Subcutaneous adipose tissue (tissue), 4 donors: ENCODE results near the gene UPF1. TPM values are rescaled to one million over a fixed set of nuclear protein-coding genes. Genes with fewer than 3 reads are reported as not detected.

Experiments used
- CTCF ChIP-seq: fragments of 450-650 bp; IDR thresholded peaks from one replicate; pipeline ENCODE4 v1.5.1; 2016; ENCODE audit warnings: low read depth, mild to moderate bottlenecking, control low read depth, antibody characterized with exemption, moderate library complexity
- total RNA-seq, 4 donors: library from RNA; depleted of rRNA; stranded (reverse); fragments of >200 nt; gene quantifications; one replicate each; pipeline ENCODE4 v1.1.0, GENCODE V29; 2016

Gene UPF1
- total RNA-seq, 4 donors from 2014 or later = 39.8 to 115 (median 68.3) TPM

- TF ChIP-seq CTCF = no peak
Observed at GRCh38 chr19:18789422-18789869, 42.3 kb upstream of the UPF1 start.

- TF ChIP-seq CTCF = no peak
Observed at GRCh38 chr19:18789883-18790565, 41.7 kb upstream of the UPF1 start.

GRCh38 chr19:18790566-18791314 lies 41.0 kb upstream of the UPF1 start, which contains the start of gene COMP:
Gene COMP (minus strand): TSS chr19:18791305. CDS start chr19:18791269, 36 bp downstream.
- TF ChIP-seq CTCF = no peak

- TF ChIP-seq CTCF = no peak
Observed at GRCh38 chr19:18791315-18791678, 40.5 kb upstream of the UPF1 start.

- TF ChIP-seq CTCF = no peak
Observed at GRCh38 chr19:18792661-18793060, 39.1 kb upstream of the UPF1 start.

GRCh38 chr19:18793144-18794028 lies 38.4 kb upstream of the UPF1 start:
- TF ChIP-seq CTCF = no peak

GRCh38 chr19:18794029-18794313 lies 37.8 kb upstream of the UPF1 start:
- TF ChIP-seq CTCF = no peak
